Middle frontal gyrus (tissue), 1 donor: ENCODE data around the gene LENG8.

Source experiments
- DNase-seq: peaks from one replicate; pipeline ENCODE4 v3.0.0-alpha.2; 2015; ENCODE audit warnings: low spot score; ENCODE audit errors: extremely low spot score

The LENG8 gene

GRCh38 chr19:54448774-54449700, at the start of gene LENG8:
LENG8 (plus strand) TSS chr19:54449199; CDS start chr19:54451345, 2,146 bp downstream.
- peak; percentile 99 for DNase-seq

DNA sequence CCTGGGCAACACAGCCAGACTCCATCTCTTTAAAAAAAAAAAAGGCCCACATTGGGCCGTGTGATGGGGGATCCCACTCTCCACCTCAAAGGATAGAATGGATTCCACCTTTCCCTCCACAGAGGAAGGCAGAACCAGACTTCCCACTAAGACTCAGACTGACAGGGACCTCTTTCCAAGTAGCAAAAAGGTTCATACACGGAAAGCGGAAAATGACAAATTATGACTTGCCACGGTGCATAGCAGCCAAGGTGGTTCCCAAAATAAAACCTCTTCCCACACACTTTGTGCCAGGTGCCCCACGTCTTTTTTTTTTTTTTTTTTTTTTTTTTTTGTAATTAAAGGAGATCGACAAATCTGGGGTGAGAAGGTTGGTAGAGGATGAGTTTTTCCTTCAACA, 48.1 kb upstream of the LENG8 start:
- DNase-seq, result no peak

GRCh38 chr19:54403054-54403453, 45.9 kb upstream of the LENG8 start:
- no peak for DNase-seq

GRCh38 chr19:54405628-54406027, 43.4 kb upstream of the LENG8 start:
- no peak for DNase-seq

DNA sequence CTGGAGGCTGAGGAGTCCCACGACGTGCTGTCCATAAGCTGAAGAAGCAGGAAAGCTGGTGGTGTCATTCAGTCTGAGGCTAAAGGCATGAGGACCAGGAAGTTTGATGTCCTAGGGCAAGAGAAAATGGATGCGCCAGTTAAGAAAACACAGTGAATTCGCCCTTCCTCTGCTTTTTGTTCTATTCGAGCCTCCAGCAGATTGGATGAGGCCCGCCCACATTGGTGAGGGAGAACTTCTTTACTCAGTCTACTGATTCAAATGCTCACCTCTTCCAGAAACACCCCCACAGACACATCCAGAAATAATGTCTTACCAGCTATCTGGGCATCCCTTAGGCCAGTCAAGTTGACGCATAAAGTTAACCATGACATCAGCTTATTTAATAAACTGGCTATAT, 41.2 kb upstream of the LENG8 start:
- DNase-seq, result no peak

- DNase-seq, result no peak
Observed at GRCh38 chr19:54408456-54409026, 40.5 kb upstream of the LENG8 start.

DNA sequence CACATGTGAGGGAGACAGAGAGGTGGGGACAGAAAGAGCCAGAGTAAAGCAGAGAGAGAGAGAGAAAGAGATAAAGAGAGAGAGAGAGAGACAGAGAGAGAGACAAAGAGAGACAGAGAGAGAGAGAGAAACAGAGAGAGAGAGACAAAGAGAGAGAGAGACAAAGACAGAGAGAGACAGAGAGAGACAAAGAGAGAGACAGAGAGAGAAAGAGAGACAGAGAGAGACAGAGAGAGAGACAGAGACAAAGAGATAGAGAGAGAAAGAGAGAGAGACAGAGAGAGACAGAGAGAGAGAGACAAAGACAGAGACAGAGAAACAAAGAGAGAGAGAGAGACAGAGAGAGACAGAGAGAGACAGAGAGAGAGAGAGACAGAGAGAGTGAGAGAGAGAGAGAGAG, 38.0 kb upstream of the LENG8 start:
- no peak for DNase-seq

DNA sequence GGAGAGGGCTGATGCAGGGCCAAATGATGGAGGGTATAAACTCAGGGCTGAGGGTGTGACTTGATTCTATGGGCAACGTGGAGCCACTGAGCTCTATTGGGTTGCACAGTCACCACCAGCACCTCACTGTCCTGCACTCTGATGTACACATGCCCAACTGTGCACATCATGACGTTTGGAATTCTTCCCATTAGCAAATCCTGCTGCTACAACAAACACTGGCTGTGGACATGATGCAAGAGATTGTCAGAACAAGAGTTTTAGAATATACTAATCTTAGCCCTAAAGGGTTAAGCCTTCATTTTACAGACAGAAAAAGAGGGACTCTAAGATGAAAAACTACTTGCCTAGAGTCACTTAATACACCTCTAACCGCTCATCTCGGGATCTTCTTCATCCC, 36.1 kb upstream of the LENG8 start:
- no peak for DNase-seq

GRCh38 chr19:54414156-54414555, 34.8 kb upstream of the LENG8 start:
- no peak for DNase-seq

- DNase-seq, result no peak
Observed at GRCh38 chr19:54415208-54415900, 33.6 kb upstream of the LENG8 start, which contains the start of gene TTYH1. TTYH1 (plus strand) TSS chr19:54415464; CDS start chr19:54415553, 89 bp downstream.

- no peak for DNase-seq
Observed at GRCh38 chr19:54415901-54416673, 32.9 kb upstream of the LENG8 start.

GRCh38 chr19:54416695-54417491, 32.1 kb upstream of the LENG8 start:
- DNase-seq, result no peak

- DNase-seq, result no peak
Observed at GRCh38 chr19:54418030-54418929, 30.7 kb upstream of the LENG8 start.

DNA sequence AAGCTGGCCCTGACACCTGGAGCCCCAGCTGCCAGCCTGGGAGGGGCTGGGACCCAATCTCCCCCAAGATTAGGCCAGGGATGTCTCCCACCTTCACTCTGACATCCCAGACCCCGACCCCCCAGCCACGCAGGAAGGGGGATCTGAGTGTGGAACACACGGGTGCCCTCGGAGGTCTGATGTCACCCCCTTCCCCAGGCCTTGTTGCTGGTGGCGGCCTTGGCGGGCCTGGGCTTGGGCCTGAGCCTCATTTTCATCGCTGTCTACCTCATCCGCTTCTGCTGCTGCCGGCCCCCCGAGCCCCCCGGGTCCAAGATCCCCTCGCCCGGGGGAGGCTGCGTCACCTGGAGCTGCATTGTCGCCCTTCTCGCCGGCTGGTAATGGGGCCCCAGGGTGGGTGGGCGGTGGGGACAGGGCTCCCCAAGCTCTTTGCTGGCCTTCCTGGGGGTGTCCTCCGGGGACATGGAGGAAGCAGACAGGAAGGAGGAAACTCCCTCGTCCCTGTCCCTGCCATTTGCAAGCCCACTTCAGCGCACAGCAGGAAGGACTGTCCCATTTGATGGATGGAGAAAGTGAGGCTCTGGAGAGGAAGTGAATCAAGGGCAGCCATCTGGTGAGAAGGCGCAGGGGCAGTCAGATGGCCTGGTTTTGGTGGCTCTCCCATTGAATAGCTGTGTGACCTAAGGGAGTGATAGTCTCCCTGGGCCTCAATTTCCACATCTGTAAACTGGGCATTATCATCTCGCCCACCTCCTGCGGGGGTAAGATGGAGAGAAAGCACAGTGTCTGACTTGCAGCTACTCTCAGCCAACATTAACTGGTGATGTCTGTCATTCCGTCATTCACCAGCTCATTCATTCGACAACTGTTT, 29.8 kb upstream of the LENG8 start:
- no peak for DNase-seq

DNA sequence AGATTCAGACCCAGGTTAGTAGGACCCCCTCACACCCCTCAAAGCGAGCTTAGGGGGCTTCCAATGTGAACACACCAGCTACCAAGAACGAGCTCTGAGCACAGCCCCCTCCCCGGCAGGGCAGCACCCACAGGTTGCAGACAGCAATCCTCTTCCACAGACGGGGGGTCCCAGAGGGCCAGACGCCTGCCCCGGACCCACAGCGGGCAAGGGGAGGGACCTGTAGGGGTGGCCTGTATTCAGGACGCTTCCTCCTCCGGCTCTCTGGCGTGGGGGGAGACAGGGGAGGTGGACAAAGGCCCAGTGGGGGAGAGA, 29.0 kb upstream of the LENG8 start:
- DNase-seq, result no peak

- peak; percentile 88 for DNase-seq
Observed at GRCh38 chr19:54420383-54421168, 28.4 kb upstream of the LENG8 start.

GRCh38 chr19:54421169-54421516, 27.9 kb upstream of the LENG8 start:
- no peak for DNase-seq

DNA sequence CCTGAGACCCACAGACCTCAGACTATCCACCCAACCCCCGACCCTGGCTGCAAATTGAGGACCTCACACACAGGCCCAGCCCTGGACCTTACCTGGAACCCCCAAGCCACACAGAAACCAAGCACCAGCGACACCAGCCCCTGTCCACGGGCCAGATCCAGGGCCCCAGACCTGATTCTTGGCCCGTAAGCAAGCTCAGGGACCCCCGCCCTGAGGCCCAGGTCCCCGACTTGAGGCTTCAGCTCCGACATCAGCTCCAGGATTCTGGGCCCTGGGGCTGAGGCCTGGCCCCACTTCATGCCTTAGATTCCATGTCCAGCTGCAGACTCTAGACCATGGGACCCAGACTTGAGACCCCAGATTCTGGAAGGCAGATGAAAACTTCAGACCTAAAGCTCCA, 27.5 kb upstream of the LENG8 start:
- DNase-seq, result no peak
